Measurements from ENCODE around the gene LPCAT1.

GRCh38 chr5:1478271-1479035, 45.3 kb downstream of the LPCAT1 start:
- no peak for TF ChIP-seq CTCF (IDR thresholded peaks at IDR 0.05 in 2 of 3, conservative IDR thresholded peaks at IDR 0.05 in 1 of 3; ENCODE audit: borderline replicate concordance in 1 of 3, insufficient read depth in 1 of 3, low read depth in 2 of 3, low read length in 2 of 3)
- TF ChIP-seq POLR2A (IDR thresholded peaks at IDR 0.05; ENCODE audit: borderline replicate concordance, extremely low read depth, insufficient read depth, insufficient read length): no peak
- no peak for TF ChIP-seq MAX (IDR thresholded peaks at IDR 0.05)
- no peak for TF ChIP-seq JUND (IDR thresholded peaks at IDR 0.05)

Measured in HCT116 (cell line).